GM12891 (cell line): ENCODE data around the gene MSI2.
A peak's percentile ranks its signal among the peaks of the same experiment; 100 is the strongest.
"Not testable (repeated sequence)": the region's sequence is repeated elsewhere in the genome, so short reads cannot be mapped to it uniquely, and the experiment has no call there.

ENCODE experiments used
- DNase-seq: peaks from one replicate; pipeline ENCODE4 v3.0.0; 2011; ENCODE audit warnings: low spot score; ENCODE audit not compliant: insufficient read length
- FAIRE-seq: peaks from 2 replicates; lab custom pipeline; 2011; peaks lifted over from hg19 to GRCh38; lab: Jason Lieb, UNC
- PAX5 ChIP-seq: IDR thresholded peaks from 2 replicates; pipeline ENCODE4 v1.6.1; 2011; ENCODE audit warnings: low read length, moderate library complexity, mild to moderate bottlenecking; ENCODE audit not compliant: insufficient read depth, severe bottlenecking
- POLR2A ChIP-seq: IDR thresholded peaks from 2 replicates; pipeline ENCODE4 v1.6.1; 2011; ENCODE audit warnings: low read depth, low read length, control low read depth
- POLR2AphosphoS5 ChIP-seq: IDR thresholded peaks from 2 replicates; pipeline ENCODE4 v1.6.1; 2011; ENCODE audit warnings: low read depth, low read length, control low read depth
- POU2F2 ChIP-seq: IDR thresholded peaks from 2 replicates; pipeline ENCODE4 v1.6.1; 2011; ENCODE audit warnings: low read depth, mild to moderate bottlenecking, control low read depth, low read length, moderate library complexity
- SPI1 ChIP-seq: IDR thresholded peaks from 2 replicates; pipeline ENCODE4 v1.6.1; 2011; ENCODE audit warnings: low read depth, low read length, control low read depth
- TAF1 ChIP-seq: IDR thresholded peaks from 2 replicates; pipeline ENCODE4 v1.6.1; 2011; ENCODE audit warnings: low read depth, low read length, control low read depth

The MSI2 gene

GRCh38 chr17:57612202-57613071 is 356.1 kb downstream of the MSI2 start:
- TF ChIP-seq TAF1 (no peak), POLR2A (no peak), SPI1 (no peak), POU2F2 (no peak), POLR2AphosphoS5 (no peak), PAX5 (no peak)
- DNase-seq (peak; percentile 52), FAIRE-seq (peak; percentile 91)

DNA sequence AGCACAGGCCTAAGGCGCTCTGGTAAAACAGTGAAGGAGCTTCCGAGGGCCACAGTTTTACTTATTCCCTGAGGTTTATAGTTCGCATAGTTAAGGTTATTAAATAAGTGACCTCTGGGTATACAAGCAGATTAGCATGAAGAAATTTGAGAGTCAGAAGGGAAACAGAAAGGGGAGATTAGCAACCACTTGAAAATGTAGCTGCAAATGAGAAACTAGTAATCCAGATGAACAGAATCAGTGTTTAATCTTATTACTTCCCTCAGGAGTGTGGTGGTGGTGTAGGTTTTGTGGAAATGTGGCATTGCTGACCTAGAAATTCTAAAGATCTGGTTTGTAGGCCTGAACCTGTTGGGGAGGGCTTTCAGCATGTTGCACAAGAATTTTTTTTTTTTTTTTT is 358.4 kb downstream of the MSI2 start:
- TF ChIP-seq POU2F2 = no peak
- no peak for TF ChIP-seq POLR2A
- no peak for TF ChIP-seq PAX5
- no peak for TF ChIP-seq SPI1
- no peak for TF ChIP-seq TAF1
- TF ChIP-seq POLR2AphosphoS5 = no peak
- FAIRE-seq (no peak), DNase-seq (no peak)

DNA sequence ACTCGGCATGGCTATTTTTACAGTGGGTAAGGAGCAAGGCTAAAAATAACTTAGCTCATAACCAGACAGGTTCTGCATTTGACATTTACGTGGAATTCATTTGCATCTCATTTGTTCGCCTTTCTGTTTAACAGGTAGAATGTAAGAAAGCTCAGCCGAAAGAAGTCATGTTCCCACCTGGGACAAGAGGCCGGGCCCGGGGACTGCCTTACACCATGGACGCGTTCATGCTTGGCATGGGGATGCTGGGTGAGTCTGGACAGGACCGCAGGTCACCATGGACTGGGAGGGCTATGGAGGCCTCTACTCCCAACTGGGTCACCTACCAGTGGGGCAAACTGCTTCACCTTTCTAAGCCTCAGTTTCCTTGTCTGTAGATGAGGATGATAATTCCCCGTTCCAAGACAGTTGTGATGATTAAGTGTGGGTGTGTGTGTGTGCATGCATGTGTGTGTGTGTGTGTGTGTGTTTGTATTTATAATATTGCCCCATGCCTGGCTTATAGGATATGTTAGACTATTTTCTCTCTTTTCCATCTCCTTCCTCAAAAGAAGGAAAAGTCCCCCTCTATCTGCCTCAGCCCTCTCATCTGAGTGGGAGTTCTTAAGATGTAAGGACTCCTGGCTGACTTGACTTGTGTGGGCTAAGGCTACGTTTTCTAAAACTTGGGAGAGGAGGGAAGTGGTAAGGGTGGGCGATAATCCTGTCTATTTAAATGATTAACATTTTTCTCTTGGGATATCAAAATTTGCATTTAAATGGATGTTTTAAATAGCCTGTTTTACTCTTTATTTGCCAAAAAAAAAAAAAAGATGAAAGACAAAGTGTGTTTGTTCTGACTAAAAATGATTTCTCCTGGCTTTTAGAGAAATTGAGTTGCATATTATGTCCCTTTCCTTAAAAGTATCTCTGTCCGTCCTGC is 359.8 kb downstream of the MSI2 start:
- no peak for TF ChIP-seq SPI1
- TF ChIP-seq POLR2AphosphoS5 = no peak
- no peak for TF ChIP-seq POU2F2
- no peak for TF ChIP-seq POLR2A
- no peak for TF ChIP-seq TAF1
- TF ChIP-seq PAX5 = no peak
- DNase-seq = no peak
- FAIRE-seq = no peak

DNA sequence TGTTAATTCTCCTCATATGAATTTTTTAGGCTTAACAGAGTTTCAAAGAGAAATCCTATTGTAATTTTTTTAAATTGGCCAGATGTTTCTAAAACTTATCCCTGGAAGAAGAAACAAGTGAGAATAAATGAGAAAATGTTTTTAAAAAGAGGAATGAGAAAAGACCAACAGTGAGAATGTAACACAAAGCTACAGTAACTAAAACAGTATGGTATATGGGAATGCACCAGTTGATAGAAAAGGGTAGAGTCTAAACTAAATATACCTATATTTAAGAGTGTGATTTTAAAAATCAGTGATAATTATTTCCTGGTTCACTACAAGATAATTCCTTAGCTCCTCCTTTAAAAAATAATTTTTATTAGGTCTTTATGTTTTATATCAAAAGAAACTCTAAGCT is 360.9 kb downstream of the MSI2 start:
- DNase-seq (no peak), FAIRE-seq (no peak)
- TF ChIP-seq SPI1 (no peak), TAF1 (no peak), POLR2A (no peak), PAX5 (no peak), POLR2AphosphoS5 (no peak), POU2F2 (no peak)

GRCh38 chr17:57619061-57619937 is 363.0 kb downstream of the MSI2 start:
- DNase-seq (no peak), FAIRE-seq (no peak)
- TF ChIP-seq POU2F2 = no peak
- TF ChIP-seq POLR2A = no peak
- TF ChIP-seq SPI1 = no peak
- TF ChIP-seq POLR2AphosphoS5 = no peak
- no peak for TF ChIP-seq TAF1
- no peak for TF ChIP-seq PAX5

DNA sequence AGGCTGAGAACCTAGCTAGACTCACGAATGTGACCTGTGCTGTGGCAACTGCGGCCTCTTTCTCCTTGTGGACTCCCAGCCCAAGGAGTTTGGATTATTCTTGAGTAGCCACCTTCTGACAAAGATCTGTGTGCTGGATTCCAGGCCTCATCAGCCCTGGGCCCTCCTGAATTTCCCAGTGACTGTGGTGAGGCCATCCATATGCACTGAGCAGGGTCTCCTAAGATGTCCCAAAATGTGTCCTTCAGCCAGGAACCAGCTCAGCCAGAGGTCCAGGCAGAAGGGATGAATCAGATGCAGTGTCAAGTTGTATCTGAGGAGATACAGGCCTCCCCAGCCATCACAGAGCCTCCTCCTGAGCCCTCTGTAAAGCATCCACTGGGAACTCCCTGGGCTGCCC is 364.3 kb downstream of the MSI2 start:
- DNase-seq = no peak
- TF ChIP-seq TAF1 (no peak), PAX5 (no peak), SPI1 (no peak), POU2F2 (no peak), POLR2A (no peak), POLR2AphosphoS5 (no peak)
- no peak for FAIRE-seq

GRCh38 chr17:57621791-57622190 is 365.5 kb downstream of the MSI2 start:
- DNase-seq, FAIRE-seq: not testable (repeated sequence)

GRCh38 chr17:57622306-57622682 is 366.0 kb downstream of the MSI2 start:
- no peak for FAIRE-seq

GRCh38 chr17:57622683-57623433 is 366.5 kb downstream of the MSI2 start:
- TF ChIP-seq POLR2AphosphoS5 (no peak), POLR2A (0 out of 2 replicates have a peak, but pooled peaks have one; percentile 25), SPI1 (peak; percentile 99), TAF1 (no peak), POU2F2 (peak; percentile 63; the same call in 1 of the 2 replicates), PAX5 (no peak)
- peak; percentile 83 for FAIRE-seq
- no peak for DNase-seq

More at GRCh38 chr17:57622306-57622682, 366.0 kb downstream of the MSI2 start:
- DNase-seq = no peak
- TF ChIP-seq POLR2AphosphoS5 = no peak
- TF ChIP-seq TAF1 = no peak
- TF ChIP-seq SPI1 = no peak

- FAIRE-seq (peak; percentile 40), DNase-seq (no peak)
- TF ChIP-seq POLR2AphosphoS5 (no peak), PAX5 (no peak), POU2F2 (peak; percentile 53; the same call in 1 of the 2 replicates)
Measured at GRCh38 chr17:57623620-57624019, 367.3 kb downstream of the MSI2 start.
